ENCODE data around the gene SLC17A9. TPM values are rescaled to one million over a fixed set of nuclear protein-coding genes. Genes with fewer than 3 reads are reported as not detected.

SLC17A9 gene
- polyA plus RNA-seq, 2 donors = 1.0 to 3.3 TPM

DNA sequence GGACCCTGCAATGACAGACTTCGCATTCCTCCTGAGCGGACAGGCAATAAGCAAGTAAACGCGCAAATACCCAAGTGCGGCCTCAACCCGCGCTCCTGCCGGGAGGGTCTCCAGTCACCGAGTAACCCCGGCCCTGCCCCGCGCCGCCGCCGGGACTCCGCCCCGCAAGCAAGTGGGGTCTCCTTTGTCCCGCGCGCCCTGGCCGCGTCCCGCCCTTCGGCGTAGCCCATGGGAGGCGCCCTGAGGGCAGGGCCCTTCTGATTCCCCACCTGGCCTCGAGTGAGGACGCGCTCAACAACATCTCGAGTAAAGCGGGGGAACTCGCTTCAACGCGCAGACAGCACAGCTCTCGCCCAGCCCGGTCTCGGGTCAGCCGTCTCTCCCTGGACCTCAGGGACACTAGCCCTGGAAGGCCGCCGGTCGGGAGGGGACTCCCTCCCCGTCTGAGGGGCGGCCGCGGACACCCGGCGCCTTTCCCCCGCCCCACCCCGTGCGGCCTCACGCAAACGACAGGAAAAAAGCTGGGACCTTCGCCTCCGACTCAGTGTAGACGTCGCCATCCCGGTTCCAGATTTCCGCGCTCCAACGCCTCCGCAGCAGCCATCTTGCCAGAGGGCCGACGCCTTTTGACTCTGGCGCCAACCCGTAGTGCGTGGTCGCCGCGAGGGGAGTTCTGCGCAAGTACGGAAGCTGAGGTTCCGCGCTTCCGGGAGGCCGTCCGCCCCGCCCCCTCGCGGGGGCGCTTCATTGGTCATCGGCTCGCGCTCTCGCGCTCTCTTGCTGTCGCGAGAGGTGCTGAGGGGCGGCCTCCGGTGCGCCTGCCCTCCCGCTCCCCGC lies 15.0 kb upstream of the SLC17A9 start:
- Histone ChIP-seq H3K27ac (ENCODE audit: low read depth in 2 of 2, low read length in 1 of 2) (peak overlapping the region; percentile 96 to 97), H3K9me3 (ENCODE audit: control insufficient read depth in 2 of 2, insufficient read depth in 1 of 2, low read depth in 1 of 2, low read length in 1 of 2) (no peaks in the 10 kb centered on the region), H3K4me3 (ENCODE audit: low read depth in 1 of 2, low read length in 2 of 2) (peak overlapping the region; percentile 95 to 96), H3K27me3 (ENCODE audit: control insufficient read depth in 1 of 2, insufficient read depth in 2 of 2, low read length in 2 of 2) (no peaks in the 10 kb centered on the region), H3K36me3 (ENCODE audit: control insufficient read depth in 2 of 2, insufficient read depth in 2 of 2, low read length in 1 of 2) (peaks cover 0 to 10% of the 10 kb centered on the region in 2 donors), H3K4me1 (ENCODE audit: control insufficient read depth in 2 of 2, insufficient read depth in 2 of 2, low read length in 1 of 2) (peaks cover 9 to 17% of the 10 kb centered on the region in 2 donors)
- 0% methylated on average over 70 to 92 of the region's 92 CpGs for WGBS, 2 donors

DNA sequence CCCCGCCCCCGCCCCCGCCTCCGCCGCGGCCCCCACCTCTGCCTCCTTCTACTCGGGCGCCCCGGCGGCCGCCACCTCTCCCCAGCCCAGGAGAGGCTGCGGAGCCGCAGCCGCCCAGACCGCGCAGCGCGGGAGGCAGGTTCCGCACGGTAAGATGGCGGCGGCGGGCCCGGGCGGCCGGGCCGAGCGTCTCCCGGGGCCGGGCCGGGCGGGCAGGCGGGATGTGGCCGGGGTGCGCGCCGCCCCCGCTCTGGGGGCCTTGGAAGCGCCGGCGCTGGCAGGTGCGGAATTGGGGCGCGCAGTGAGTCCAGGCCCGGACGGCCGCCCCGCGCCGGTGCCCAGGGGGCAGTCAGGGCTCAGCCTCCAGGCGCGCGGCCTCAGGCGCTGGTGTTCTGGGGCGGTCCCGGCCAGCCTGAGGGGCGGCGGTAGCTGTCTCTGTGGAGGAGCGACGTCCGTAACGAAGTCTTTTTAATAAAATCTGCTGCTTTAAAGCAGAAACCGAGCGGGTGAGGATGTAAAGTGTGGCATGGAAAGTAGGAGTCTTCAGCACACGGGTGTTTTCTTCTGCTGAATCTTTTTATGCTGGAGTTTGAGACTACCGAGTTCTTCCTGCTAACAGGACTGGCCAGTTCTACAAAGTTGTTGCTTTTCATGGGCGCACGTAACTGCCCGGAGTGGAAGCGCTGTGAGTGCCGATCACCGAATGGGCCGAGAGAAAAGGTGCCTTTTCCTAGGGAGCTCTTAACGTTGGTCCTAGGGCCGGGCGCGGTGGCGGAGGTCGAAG lies 14.2 kb upstream of the SLC17A9 start, which contains the start of gene GID8:
Gene GID8 (plus strand): TSS at position 43 of the 784 bp plus-strand sequence. CDS start 3,356 bp downstream, outside the sequence.
- H3K36me3 ChIP-seq (ENCODE audit: control insufficient read depth in 2 of 2, insufficient read depth in 2 of 2, low read length in 1 of 2) = peaks cover under 1 to 15% of the 10 kb centered on the region in 2 donors

DNA sequence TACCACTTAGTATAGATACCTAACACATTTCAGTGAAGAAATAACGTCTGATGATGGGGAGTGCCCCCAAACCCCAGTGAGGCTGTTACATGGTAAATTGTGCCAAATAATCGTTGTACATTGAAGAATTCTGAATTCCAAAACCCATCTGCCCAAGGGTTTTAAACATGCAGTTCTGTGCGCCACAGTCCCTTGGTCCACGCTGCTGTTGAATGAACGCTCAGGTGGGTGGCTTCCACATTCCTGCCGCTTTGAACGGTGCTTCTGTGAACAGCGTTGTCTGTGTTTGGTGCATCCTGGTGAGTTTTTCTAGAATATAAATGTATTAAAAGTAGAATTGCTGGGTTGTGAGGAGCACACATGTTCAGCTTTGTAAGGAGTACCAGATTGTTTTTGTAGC lies 11.6 kb upstream of the SLC17A9 start:
- 89% methylated on average over 8 of the region's 8 CpGs for WGBS, 2 donors
- Histone ChIP-seq H3K36me3 (ENCODE audit: control insufficient read depth in 2 of 2, insufficient read depth in 2 of 2, low read length in 1 of 2) (peaks cover 8 to 23% of the 10 kb centered on the region in 2 donors), H3K9me3 (ENCODE audit: control insufficient read depth in 2 of 2, insufficient read depth in 1 of 2, low read depth in 1 of 2, low read length in 1 of 2) (no peaks in the 10 kb centered on the region), H3K27ac (ENCODE audit: low read depth in 2 of 2, low read length in 1 of 2) (no peak overlapping the region), H3K27me3 (ENCODE audit: control insufficient read depth in 1 of 2, insufficient read depth in 2 of 2, low read length in 2 of 2) (no peaks in the 10 kb centered on the region), H3K4me3 (ENCODE audit: low read depth in 1 of 2, low read length in 2 of 2) (no peak overlapping the region), H3K4me1 (ENCODE audit: control insufficient read depth in 2 of 2, insufficient read depth in 2 of 2, low read length in 1 of 2) (peaks cover 3 to 9% of the 10 kb centered on the region in 2 donors)

More for the DNA sequence above, 14.2 kb upstream of the SLC17A9 start, which contains the start of gene GID8:
- 0 to 1% methylated on average over 56 to 79 of the region's 79 CpGs for WGBS, 2 donors
- Histone ChIP-seq H3K4me3 (ENCODE audit: low read depth in 1 of 2, low read length in 2 of 2) (peak within 1 kb of the TSS; percentile 95 to 96), H3K9me3 (ENCODE audit: control insufficient read depth in 2 of 2, insufficient read depth in 1 of 2, low read depth in 1 of 2, low read length in 1 of 2) (no peaks in the 10 kb centered on the region), H3K27ac (ENCODE audit: low read depth in 2 of 2, low read length in 1 of 2) (peak within 1 kb of the TSS; percentile 96 to 97), H3K27me3 (ENCODE audit: control insufficient read depth in 1 of 2, insufficient read depth in 2 of 2, low read length in 2 of 2) (no peaks in the 10 kb centered on the region), H3K4me1 (ENCODE audit: control insufficient read depth in 2 of 2, insufficient read depth in 2 of 2, low read length in 1 of 2) (peaks cover 9 to 17% of the 10 kb centered on the region in 2 donors)

DNA sequence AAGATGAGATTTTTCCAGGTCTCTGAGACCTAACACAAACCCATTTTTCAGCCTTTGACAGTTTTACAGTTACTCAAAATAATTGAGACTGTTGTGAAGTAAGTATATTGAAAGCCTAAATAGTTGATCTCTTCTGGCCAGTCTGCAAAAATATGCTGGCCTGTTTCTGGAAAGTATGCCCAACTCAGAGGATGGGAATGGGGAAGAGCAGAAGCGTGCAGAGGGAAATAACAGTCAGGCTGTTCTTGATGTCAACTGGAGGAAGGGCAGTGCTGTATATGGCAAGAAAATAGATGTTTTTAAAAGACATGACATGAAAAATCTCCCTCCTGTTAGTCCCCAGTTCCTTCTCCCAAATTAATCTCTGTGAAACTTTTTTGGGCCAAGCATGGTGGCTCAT lies 10.7 kb upstream of the SLC17A9 start:
- WGBS, 2 donors = 81 to 93% methylated on average over 1 of the region's 1 CpG
- Histone ChIP-seq H3K4me1 (ENCODE audit: control insufficient read depth in 2 of 2, insufficient read depth in 2 of 2, low read length in 1 of 2) (peaks cover 3 to 5% of the 10 kb centered on the region in 2 donors), H3K9me3 (ENCODE audit: control insufficient read depth in 2 of 2, insufficient read depth in 1 of 2, low read depth in 1 of 2, low read length in 1 of 2) (no peaks in the 10 kb centered on the region), H3K4me3 (ENCODE audit: low read depth in 1 of 2, low read length in 2 of 2) (no peak overlapping the region), H3K36me3 (ENCODE audit: control insufficient read depth in 2 of 2, insufficient read depth in 2 of 2, low read length in 1 of 2) (peaks cover 16 to 28% of the 10 kb centered on the region in 2 donors), H3K27ac (ENCODE audit: low read depth in 2 of 2, low read length in 1 of 2) (no peak overlapping the region), H3K27me3 (ENCODE audit: control insufficient read depth in 1 of 2, insufficient read depth in 2 of 2, low read length in 2 of 2) (no peaks in the 10 kb centered on the region)

DNA sequence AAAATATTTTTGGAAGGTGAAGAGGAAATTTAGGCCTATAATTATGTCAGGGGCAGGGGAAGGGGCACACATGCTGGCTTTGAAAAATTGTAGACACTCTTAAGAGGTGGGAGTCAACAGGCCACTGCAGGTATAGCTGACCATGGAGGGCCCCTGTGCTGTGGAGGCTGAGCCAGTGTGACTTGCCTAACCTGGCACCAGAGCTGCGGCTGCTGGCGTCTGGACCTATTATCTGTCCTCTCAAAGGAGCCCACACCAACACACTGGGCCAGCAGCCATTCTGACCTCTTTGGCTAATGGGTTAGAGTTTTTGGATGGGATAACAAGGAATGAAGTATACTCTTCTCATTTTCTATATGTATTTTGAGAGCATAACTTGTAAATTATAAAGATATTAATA lies 10.1 kb upstream of the SLC17A9 start:
- WGBS, 2 donors = 85 to 89% methylated on average over 2 of the region's 2 CpGs
- H3K4me1 ChIP-seq (ENCODE audit: control insufficient read depth in 2 of 2, insufficient read depth in 2 of 2, low read length in 1 of 2) = peaks cover 3 to 5% of the 10 kb centered on the region in 2 donors

DNA sequence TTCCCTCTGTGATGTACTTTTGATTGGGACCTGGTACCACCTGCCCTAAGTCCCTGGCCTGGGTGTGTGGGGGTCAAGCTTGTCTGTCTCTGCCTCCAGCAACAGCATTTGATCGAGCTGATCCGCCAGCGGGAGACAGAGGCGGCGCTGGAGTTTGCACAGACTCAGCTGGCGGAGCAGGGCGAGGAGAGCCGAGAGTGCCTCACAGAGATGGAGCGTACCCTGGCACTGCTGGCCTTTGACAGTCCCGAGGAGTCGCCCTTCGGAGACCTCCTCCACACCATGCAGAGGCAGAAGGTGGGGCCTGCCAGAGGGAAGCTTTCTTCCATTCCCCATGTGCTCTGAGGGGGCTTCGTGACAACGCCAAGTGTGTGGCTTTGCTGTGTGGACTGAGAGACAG lies 9.1 kb upstream of the SLC17A9 start:
- Histone ChIP-seq H3K27ac (ENCODE audit: low read depth in 2 of 2, low read length in 1 of 2) (no peak overlapping the region), H3K9me3 (ENCODE audit: control insufficient read depth in 2 of 2, insufficient read depth in 1 of 2, low read depth in 1 of 2, low read length in 1 of 2) (no peaks in the 10 kb centered on the region), H3K4me3 (ENCODE audit: low read depth in 1 of 2, low read length in 2 of 2) (no peak overlapping the region), H3K27me3 (ENCODE audit: control insufficient read depth in 1 of 2, insufficient read depth in 2 of 2, low read length in 2 of 2) (no peaks in the 10 kb centered on the region), H3K4me1 (ENCODE audit: control insufficient read depth in 2 of 2, insufficient read depth in 2 of 2, low read length in 1 of 2) (peaks cover 3 to 5% of the 10 kb centered on the region in 2 donors), H3K36me3 (ENCODE audit: control insufficient read depth in 2 of 2, insufficient read depth in 2 of 2, low read length in 1 of 2) (peaks cover 22 to 37% of the 10 kb centered on the region in 2 donors)
- 94% methylated on average over 14 of the region's 14 CpGs for WGBS, 2 donors

More for the DNA sequence above, 10.1 kb upstream of the SLC17A9 start:
- Histone ChIP-seq H3K27ac (ENCODE audit: low read depth in 2 of 2, low read length in 1 of 2) (no peak overlapping the region), H3K27me3 (ENCODE audit: control insufficient read depth in 1 of 2, insufficient read depth in 2 of 2, low read length in 2 of 2) (no peaks in the 10 kb centered on the region), H3K4me3 (ENCODE audit: low read depth in 1 of 2, low read length in 2 of 2) (no peak overlapping the region), H3K36me3 (ENCODE audit: control insufficient read depth in 2 of 2, insufficient read depth in 2 of 2, low read length in 1 of 2) (peaks cover 16 to 31% of the 10 kb centered on the region in 2 donors), H3K9me3 (ENCODE audit: control insufficient read depth in 2 of 2, insufficient read depth in 1 of 2, low read depth in 1 of 2, low read length in 1 of 2) (no peaks in the 10 kb centered on the region)

DNA sequence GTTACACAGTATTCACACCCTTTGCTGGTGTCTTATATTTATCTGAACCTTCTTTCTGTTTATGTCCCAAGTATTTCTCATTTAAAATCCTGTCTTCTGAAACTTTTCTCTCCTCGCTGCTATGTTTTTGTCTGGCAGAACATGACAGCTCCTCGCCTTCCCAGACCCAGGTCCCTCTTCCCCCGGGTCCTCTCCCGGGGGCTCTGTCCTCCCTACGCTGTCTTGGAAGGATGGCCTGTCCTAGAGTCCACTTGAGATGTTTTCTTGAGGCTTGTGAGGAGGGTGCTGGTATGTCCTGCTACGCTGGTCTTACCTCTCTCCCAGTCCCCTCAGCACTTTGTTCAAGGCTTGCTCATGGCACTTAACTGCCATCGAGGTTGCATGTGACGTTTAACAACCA lies 8.3 kb upstream of the SLC17A9 start:
- Histone ChIP-seq H3K36me3 (ENCODE audit: control insufficient read depth in 2 of 2, insufficient read depth in 2 of 2, low read length in 1 of 2) (peaks cover 25 to 41% of the 10 kb centered on the region in 2 donors), H3K4me3 (ENCODE audit: low read depth in 1 of 2, low read length in 2 of 2) (no peak overlapping the region), H3K27ac (ENCODE audit: low read depth in 2 of 2, low read length in 1 of 2) (no peak overlapping the region), H3K27me3 (ENCODE audit: control insufficient read depth in 1 of 2, insufficient read depth in 2 of 2, low read length in 2 of 2) (no peaks in the 10 kb centered on the region), H3K9me3 (ENCODE audit: control insufficient read depth in 2 of 2, insufficient read depth in 1 of 2, low read depth in 1 of 2, low read length in 1 of 2) (peaks cover 0 to 2% of the 10 kb centered on the region in 2 donors), H3K4me1 (ENCODE audit: control insufficient read depth in 2 of 2, insufficient read depth in 2 of 2, low read length in 1 of 2) (peaks cover 3 to 5% of the 10 kb centered on the region in 2 donors)
- 92 to 94% methylated on average over 8 of the region's 8 CpGs for WGBS, 2 donors

DNA sequence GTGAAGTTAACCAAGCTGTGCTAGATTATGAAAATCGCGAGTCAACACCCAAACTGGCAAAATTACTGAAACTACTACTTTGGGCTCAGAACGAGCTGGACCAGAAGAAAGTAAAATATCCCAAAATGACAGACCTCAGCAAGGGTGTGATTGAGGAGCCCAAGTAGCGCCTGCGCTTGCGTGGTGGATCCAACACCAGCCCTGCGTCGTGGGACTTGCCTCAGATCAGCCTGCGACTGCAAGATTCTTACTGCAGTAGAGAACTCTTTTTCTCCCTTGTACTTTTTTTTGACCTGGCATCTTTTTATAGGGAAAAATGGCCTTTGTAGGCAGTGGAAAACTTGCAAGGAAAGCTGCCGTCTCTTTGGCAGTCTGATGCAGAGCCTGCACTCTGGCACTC lies 7.8 kb upstream of the SLC17A9 start:
- H3K4me3 ChIP-seq (ENCODE audit: low read depth in 1 of 2, low read length in 2 of 2) = no peak overlapping the region
- H3K9me3 ChIP-seq (ENCODE audit: control insufficient read depth in 2 of 2, insufficient read depth in 1 of 2, low read depth in 1 of 2, low read length in 1 of 2) = peaks cover 0 to 2% of the 10 kb centered on the region in 2 donors
- peaks cover 25 to 45% of the 10 kb centered on the region in 2 donors for H3K36me3 ChIP-seq (ENCODE audit: control insufficient read depth in 2 of 2, insufficient read depth in 2 of 2, low read length in 1 of 2)
- no peaks in the 10 kb centered on the region for H3K27me3 ChIP-seq (ENCODE audit: control insufficient read depth in 1 of 2, insufficient read depth in 2 of 2, low read length in 2 of 2)
- H3K27ac ChIP-seq (ENCODE audit: low read depth in 2 of 2, low read length in 1 of 2) = no peak overlapping the region
- H3K4me1 ChIP-seq (ENCODE audit: control insufficient read depth in 2 of 2, insufficient read depth in 2 of 2, low read length in 1 of 2) = peaks cover 0 to 2% of the 10 kb centered on the region in 2 donors
- 93 to 94% methylated on average over 10 of the region's 10 CpGs for WGBS, 2 donors

DNA sequence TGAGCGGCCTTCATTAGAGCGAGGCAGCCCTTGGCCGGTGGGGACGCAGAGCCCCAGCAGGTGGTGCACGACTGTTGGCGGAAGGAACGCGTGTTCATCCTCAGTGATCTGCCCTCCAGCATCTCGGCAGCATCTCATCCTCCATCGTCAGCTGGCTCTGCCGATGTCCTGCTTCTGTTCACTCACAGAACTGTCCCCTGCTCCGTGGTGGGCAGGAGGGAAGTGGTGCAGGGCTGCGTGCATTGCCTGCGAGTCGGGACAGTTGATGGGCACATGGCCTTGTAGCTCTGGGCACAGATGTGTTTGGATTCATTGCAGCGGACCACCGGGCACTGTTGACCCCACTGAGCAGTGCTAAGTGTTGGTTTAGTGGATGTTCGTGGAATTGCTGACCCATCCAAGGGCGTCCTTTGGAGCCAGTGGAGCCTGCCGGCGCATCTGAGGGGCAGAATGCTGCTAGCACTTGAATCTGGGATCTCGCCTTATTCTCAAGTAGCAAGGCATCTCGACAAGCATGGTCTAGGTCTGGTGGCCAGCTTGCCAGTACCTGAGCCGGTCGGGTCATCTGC lies 6.7 kb upstream of the SLC17A9 start:
- peaks cover 0 to 2% of the 10 kb centered on the region in 2 donors for H3K4me1 ChIP-seq (ENCODE audit: control insufficient read depth in 2 of 2, insufficient read depth in 2 of 2, low read length in 1 of 2)
- H3K4me3 ChIP-seq (ENCODE audit: low read depth in 1 of 2, low read length in 2 of 2) = no peak overlapping the region
- H3K27me3 ChIP-seq (ENCODE audit: control insufficient read depth in 1 of 2, insufficient read depth in 2 of 2, low read length in 2 of 2) = no peaks in the 10 kb centered on the region
- H3K27ac ChIP-seq (ENCODE audit: low read depth in 2 of 2, low read length in 1 of 2) = no peak overlapping the region
- H3K36me3 ChIP-seq (ENCODE audit: control insufficient read depth in 2 of 2, insufficient read depth in 2 of 2, low read length in 1 of 2) = peaks cover 28 to 53% of the 10 kb centered on the region in 2 donors
- peaks cover 0 to 2% of the 10 kb centered on the region in 2 donors for H3K9me3 ChIP-seq (ENCODE audit: control insufficient read depth in 2 of 2, insufficient read depth in 1 of 2, low read depth in 1 of 2, low read length in 1 of 2)
- 90 to 94% methylated on average over 25 of the region's 25 CpGs for WGBS, 2 donors

All from esophagus (tissue), 2 donors.